Measurements from ENCODE around the gene CARD9.

The CARD9 gene

GRCh38 chr9:136347472-136348256, 25.8 kb downstream of the CARD9 start:
- no peak for DNase-seq (ENCODE audit: low spot score)

- no peak for DNase-seq (ENCODE audit: low spot score)
Observed at GRCh38 chr9:136346927-136347465, 26.5 kb downstream of the CARD9 start.

- DNase-seq (ENCODE audit: low spot score): no peak
Observed at GRCh38 chr9:136346157-136346481, 27.4 kb downstream of the CARD9 start.

GRCh38 chr9:136345281-136346156, 27.9 kb downstream of the CARD9 start:
- DNase-seq (ENCODE audit: low spot score): no peak

- no peak for DNase-seq (ENCODE audit: low spot score)
Observed at GRCh38 chr9:136344544-136345280, 28.8 kb downstream of the CARD9 start.

GRCh38 chr9:136343884-136344269, 29.6 kb downstream of the CARD9 start:
- DNase-seq (ENCODE audit: low spot score): no peak

GRCh38 chr9:136343121-136343883, 30.2 kb downstream of the CARD9 start:
- DNase-seq (ENCODE audit: low spot score): no peak

GRCh38 chr9:136342181-136343120, 31.0 kb downstream of the CARD9 start:
- no peak for DNase-seq (ENCODE audit: low spot score)

GRCh38 chr9:136341769-136342168, 31.7 kb downstream of the CARD9 start:
- DNase-seq (ENCODE audit: low spot score): no peak

- DNase-seq (ENCODE audit: low spot score): no peak
Observed at GRCh38 chr9:136341042-136341655, 32.3 kb downstream of the CARD9 start.

GRCh38 chr9:136340356-136341041, 33.0 kb downstream of the CARD9 start:
- no peak for DNase-seq (ENCODE audit: low spot score)

- DNase-seq (ENCODE audit: low spot score): no peak
Observed at GRCh38 chr9:136339958-136340310, 33.5 kb downstream of the CARD9 start.

- no peak for DNase-seq (ENCODE audit: low spot score)
Observed at GRCh38 chr9:136339173-136339957, 34.1 kb downstream of the CARD9 start.

GRCh38 chr9:136338511-136338910, 35.0 kb downstream of the CARD9 start:
- no peak for DNase-seq (ENCODE audit: low spot score)

- no peak for DNase-seq (ENCODE audit: low spot score)
Observed at GRCh38 chr9:136337416-136338395, 35.8 kb downstream of the CARD9 start.

- no peak for DNase-seq (ENCODE audit: low spot score)
Observed at GRCh38 chr9:136336881-136337280, 36.6 kb downstream of the CARD9 start.

GRCh38 chr9:136336156-136336870, 37.2 kb downstream of the CARD9 start:
- no peak for DNase-seq (ENCODE audit: low spot score)

Measured in left forelimb (tissue), 1 donor.